ENCODE results near the gene JARID2. TPM values are rescaled to one million over a fixed set of nuclear protein-coding genes. Genes with fewer than 3 reads are reported as not detected.

JARID2 gene
- total and polyA plus RNA-seq, 9 of the 15 experiments (the other 6 are each of a cell fraction or from before 2014, with no cell fraction given), result 5.0 to 29.0 (median 15.6) TPM

DNA sequence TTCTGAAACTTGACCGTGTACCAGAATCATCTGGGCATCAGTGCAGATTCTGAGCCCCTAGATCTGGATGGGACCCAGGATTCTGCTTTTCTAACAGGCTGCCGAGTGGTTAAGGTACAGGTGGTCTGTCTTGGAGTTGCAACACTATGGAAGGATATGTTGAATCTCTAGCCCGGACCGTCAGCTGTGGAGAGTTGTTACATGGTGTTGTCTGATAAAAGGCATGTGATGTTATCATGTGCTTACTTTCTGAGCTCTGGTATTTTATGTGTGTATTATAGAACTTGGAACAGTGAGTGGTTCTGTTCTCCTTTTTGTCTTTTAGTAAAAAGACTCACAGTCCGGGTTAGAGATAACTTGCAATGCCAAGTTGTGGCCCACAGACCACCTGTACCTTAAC, 123.0 kb downstream of the JARID2 start (continued):
- TF ChIP-seq, protein P1, sequence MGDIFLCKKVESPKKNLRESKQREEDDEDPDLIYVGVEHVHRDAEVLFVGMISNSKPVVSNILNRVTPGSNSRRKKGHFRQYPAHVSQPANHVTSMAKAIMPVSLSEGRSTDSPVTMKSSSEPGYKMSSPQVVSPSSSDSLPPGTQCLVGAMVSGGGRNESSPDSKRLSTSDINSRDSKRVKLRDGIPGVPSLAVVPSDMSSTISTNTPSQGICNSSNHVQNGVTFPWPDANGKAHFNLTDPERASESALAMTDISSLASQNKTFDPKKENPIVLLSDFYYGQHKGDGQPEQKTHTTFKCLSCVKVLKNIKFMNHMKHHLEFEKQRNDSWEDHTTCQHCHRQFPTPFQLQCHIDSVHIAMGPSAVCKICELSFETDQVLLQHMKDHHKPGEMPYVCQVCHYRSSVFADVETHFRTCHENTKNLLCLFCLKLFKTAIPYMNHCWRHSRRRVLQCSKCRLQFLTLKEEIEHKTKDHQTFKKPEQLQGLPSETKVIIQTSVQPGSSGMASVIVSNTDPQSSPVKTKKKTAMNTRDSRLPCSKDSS (IDR thresholded peaks at IDR 0.05; ENCODE audit: low read depth, partially characterized antibody), result no peak
- TF ChIP-seq, protein P2, sequence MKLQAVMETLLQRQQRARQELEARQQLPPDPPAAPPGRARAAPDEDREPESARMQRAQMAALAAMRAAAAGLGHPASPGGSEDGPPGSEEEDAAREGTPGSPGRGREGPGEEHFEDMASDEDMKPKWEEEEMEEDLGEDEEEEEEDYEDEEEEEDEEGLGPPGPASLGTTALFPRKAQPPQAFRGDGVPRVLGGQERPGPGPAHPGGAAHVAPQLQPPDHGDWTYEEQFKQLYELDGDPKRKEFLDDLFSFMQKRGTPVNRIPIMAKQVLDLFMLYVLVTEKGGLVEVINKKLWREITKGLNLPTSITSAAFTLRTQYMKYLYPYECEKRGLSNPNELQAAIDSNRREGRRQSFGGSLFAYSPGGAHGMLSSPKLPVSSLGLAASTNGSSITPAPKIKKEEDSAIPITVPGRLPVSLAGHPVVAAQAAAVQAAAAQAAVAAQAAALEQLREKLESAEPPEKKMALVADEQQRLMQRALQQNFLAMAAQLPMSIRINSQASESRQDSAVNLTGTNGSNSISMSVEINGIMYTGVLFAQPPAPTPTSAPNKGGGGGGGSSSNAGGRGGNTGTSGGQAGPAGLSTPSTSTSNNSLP (IDR thresholded peaks at IDR 0.05; ENCODE audit: borderline replicate concordance, low read depth, low read length), result 0 out of 2 replicates have a peak, but pooled peaks have one; percentile 26
- no peak for TF ChIP-seq DIDO1 (tag; IDR thresholded peaks at IDR 0.05; ENCODE audit: low read depth)
- TF ChIP-seq SMARCE1 (IDR thresholded peaks at IDR 0.05), result peak; percentile 48; the same call in 1 of the 2 replicates
- no peak for TF ChIP-seq KDM5B (IDR thresholded peaks at IDR 0.05; ENCODE audit: insufficient replicate concordance, low read depth, low read length)
- TF ChIP-seq TEAD1 (CRISPR knock-in tag; IDR thresholded peaks at IDR 0.05), result no peak
- peak; percentile 83 for TF ChIP-seq TEAD4 (IDR thresholded peaks at IDR 0.05; ENCODE audit: low read length)
- TF ChIP-seq TEAD4 (CRISPR knock-in tag; IDR thresholded peaks at IDR 0.05; ENCODE audit: borderline replicate concordance), result no peak
- peak; percentile 14; the same call in 1 of the 2 replicates for TF ChIP-seq RAD51 (IDR thresholded peaks at IDR 0.05; ENCODE audit: borderline replicate concordance, low read depth)
- 0 out of 2 replicates have a peak, but pooled peaks have one; percentile 24 for TF ChIP-seq CTBP1 (IDR thresholded peaks at IDR 0.05; ENCODE audit: borderline replicate concordance)
- no peak for TF ChIP-seq SRSF1 (IDR thresholded peaks at IDR 0.05; ENCODE audit: low read depth, low read length)
- TF ChIP-seq ZNF124 (CRISPR knock-in tag; IDR thresholded peaks at IDR 0.05), result no peak
- no peak for TF ChIP-seq NCOR1 (IDR thresholded peaks at IDR 0.05)
- no peak for TF ChIP-seq HNRNPH1 (optimal IDR thresholded peaks at IDR 0.05; ENCODE audit: low read depth, low read length)
- TF ChIP-seq, protein P3, sequence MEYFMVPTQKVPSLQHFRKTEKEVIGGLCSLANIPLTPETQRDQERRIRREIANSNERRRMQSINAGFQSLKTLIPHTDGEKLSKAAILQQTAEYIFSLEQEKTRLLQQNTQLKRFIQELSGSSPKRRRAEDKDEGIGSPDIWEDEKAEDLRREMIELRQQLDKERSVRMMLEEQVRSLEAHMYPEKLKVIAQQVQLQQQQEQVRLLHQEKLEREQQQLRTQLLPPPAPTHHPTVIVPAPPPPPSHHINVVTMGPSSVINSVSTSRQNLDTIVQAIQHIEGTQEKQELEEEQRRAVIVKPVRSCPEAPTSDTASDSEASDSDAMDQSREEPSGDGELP (CRISPR knock-in tag; IDR thresholded peaks at IDR 0.05; ENCODE audit: borderline replicate concordance), result 0 out of 2 replicates have a peak, but pooled peaks have one; percentile 24
- TF ChIP-seq DPF2 (IDR thresholded peaks at IDR 0.05), result peak; percentile 42; the same call in 1 of the 2 replicates
- 0 out of 2 replicates have a peak, but pooled peaks have one; percentile 13 for TF ChIP-seq DMBX1 (CRISPR knock-in tag; IDR thresholded peaks at IDR 0.05; ENCODE audit: borderline replicate concordance)
- peak; percentile 79 for TF ChIP-seq TAL1 (IDR thresholded peaks at IDR 0.05)
- TF ChIP-seq FOS (IDR thresholded peaks at IDR 0.05; ENCODE audit: extremely low read depth, insufficient read length), result no peak
- TF ChIP-seq SMARCB1 (IDR thresholded peaks at IDR 0.05; ENCODE audit: insufficient read length, low read depth), result no peak
- no peak for TF ChIP-seq ZC3H11A (IDR thresholded peaks at IDR 0.05; ENCODE audit: low read depth, low read length)
- no peak for TF ChIP-seq SIN3B (IDR thresholded peaks at IDR 0.05; ENCODE audit: low read depth)

Data from K562 (cell line).